Vagina (tissue), 2 donors: ENCODE data around the gene EVA1C. TPM values are rescaled to one million over a fixed set of nuclear protein-coding genes. Genes with fewer than 3 reads are reported as not detected.

Experiments used
- DNase-seq, 2 donors: peaks; one replicate each; pipeline ENCODE4 v3.0.0-alpha.2; 2017; ENCODE audit errors: extremely low spot score in 2 of 2
- H3K27ac ChIP-seq: fragments of 200-600 bp; sonication (generic); one replicate; pipeline ENCODE4 v1.5.1; 2019
- H3K27me3 ChIP-seq: fragments of 200-600 bp; sonication (generic); one replicate; pipeline ENCODE4 v1.5.1; 2019
- H3K36me3 ChIP-seq, 2 donors: fragments of 200-600 bp; sonication (generic); one replicate each; pipeline ENCODE4 v1.5.1; 2017 to 2019
- H3K4me1 ChIP-seq: fragments of 200-600 bp; sonication (generic); one replicate; pipeline ENCODE4 v1.5.1; 2019
- H3K4me3 ChIP-seq, 2 donors: fragments of 200-600 bp; sonication (generic); 1 replicate in 1 of 2; 2 replicates in 1 of 2; pipeline ENCODE4 v1.5.1; 2016 to 2019
- H3K9me3 ChIP-seq: fragments of 200-600 bp; sonication (generic); one replicate; pipeline ENCODE4 v1.5.1; 2019
- POLR2A ChIP-seq, 2 donors: fragments of 450-650 bp; IDR thresholded peaks; one replicate each; pipeline ENCODE4 v1.6.1; 2017; ENCODE audit warnings: antibody characterized with exemption in 2 of 2, mild to moderate bottlenecking in 2 of 2, moderate library complexity in 2 of 2
- POLR2AphosphoS5 ChIP-seq, 2 donors: sonication (generic); formaldehyde crosslinking; IDR thresholded peaks; one replicate each; pipeline ENCODE4 v1.9.0; 2017; ENCODE audit warnings: antibody characterized with exemption in 2 of 2, mild to moderate bottlenecking in 2 of 2, low read depth in 1 of 2; ENCODE audit not compliant: insufficient read depth in 1 of 2
- intact Hi-C: fragments of 100-400 bp; cut with DNase I; formaldehyde crosslinking; loops from one replicate; pipeline ENCODE4 v1.15.1; 2023
- total RNA-seq: library from RNA; depleted of rRNA; stranded (reverse); fragments of >200 nt; gene quantifications from one replicate; pipeline ENCODE4 v1.2.3, GENCODE V29; 2016
- TF ChIP-seq, protein P1 (sequence below), 3 experiments: fragments of 450-650 bp in 2 of 3; fragments of 200-600 bp in 1 of 3; sonication (generic) in 1 of 3; IDR thresholded peaks; one replicate each; pipeline ENCODE4 v1.5.1; 2017 to 2019; ENCODE audit warnings: antibody characterized with exemption in 3 of 3, mild to moderate bottlenecking in 2 of 3, moderate library complexity in 2 of 3

Gene EVA1C, protein sequence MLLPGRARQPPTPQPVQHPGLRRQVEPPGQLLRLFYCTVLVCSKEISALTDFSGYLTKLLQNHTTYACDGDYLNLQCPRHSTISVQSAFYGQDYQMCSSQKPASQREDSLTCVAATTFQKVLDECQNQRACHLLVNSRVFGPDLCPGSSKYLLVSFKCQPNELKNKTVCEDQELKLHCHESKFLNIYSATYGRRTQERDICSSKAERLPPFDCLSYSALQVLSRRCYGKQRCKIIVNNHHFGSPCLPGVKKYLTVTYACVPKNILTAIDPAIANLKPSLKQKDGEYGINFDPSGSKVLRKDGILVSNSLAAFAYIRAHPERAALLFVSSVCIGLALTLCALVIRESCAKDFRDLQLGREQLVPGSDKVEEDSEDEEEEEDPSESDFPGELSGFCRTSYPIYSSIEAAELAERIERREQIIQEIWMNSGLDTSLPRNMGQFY
- total RNA-seq, result 66.5 TPM

DNA sequence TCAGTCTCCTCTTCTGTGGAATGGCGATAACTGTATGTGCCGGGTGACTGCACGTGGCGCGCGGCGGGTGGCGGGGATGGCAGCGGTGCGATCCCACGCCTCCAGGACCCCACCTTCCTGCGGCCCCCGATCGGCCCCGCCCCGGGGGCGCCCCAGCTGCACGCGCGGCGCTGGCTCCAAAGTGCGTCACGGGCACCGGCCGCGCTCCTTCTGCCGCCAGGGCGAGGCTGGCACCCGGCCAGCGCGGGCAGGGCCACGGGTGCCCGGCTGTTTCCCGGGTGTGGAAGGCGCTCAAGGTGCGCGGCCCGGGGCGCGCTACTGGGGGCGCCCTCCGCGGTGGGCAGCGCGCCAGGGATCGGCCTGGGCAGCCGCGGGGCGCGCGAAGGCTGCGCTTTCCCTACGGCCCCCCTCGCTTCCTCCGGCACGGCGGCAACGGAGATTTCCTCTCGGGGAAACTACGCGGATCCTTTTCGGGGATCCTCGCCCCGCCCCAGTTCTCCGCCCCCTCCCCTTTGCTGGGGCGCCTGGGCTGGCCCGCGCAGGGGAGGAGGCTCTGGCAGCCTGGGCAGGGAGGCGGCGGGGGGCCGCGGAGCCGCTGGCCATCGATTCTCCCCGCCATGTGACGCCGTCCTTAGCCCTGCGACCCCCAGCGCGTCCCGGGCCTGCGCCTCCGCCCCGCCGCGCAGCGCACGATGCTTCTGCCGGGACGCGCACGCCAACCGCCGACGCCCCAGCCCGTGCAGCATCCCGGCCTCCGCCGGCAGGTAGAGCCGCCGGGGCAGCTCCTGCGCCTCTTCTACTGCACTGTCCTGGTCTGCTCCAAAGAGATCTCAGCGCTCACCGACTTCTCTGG is at the start of gene EVA1C:
Gene EVA1C (plus strand): TSS at position 545 of the 853 bp plus-strand sequence. CDS start 148 bp downstream, at position 693.
- Histone ChIP-seq H3K27ac (peak within 1 kb of the TSS; percentile 99), H3K4me1 (peaks cover 52% of the 10 kb centered on the region), H3K27me3 (no peaks in the 10 kb centered on the region), H3K36me3 (no peaks in the 10 kb centered on the region), H3K4me3 (peak within 1 kb of the TSS; percentile 67 to 83), H3K9me3 (no peaks in the 10 kb centered on the region)
- no peak for TF ChIP-seq POLR2AphosphoS5 (IDR thresholded peaks at IDR 0.05; ENCODE audit: insufficient read depth in 1 of 2, low read depth in 1 of 2)
- TF ChIP-seq POLR2A (IDR thresholded peaks at IDR 0.05), result peak in 1 of 2 donors; percentile 48
- TF ChIP-seq, protein P1, sequence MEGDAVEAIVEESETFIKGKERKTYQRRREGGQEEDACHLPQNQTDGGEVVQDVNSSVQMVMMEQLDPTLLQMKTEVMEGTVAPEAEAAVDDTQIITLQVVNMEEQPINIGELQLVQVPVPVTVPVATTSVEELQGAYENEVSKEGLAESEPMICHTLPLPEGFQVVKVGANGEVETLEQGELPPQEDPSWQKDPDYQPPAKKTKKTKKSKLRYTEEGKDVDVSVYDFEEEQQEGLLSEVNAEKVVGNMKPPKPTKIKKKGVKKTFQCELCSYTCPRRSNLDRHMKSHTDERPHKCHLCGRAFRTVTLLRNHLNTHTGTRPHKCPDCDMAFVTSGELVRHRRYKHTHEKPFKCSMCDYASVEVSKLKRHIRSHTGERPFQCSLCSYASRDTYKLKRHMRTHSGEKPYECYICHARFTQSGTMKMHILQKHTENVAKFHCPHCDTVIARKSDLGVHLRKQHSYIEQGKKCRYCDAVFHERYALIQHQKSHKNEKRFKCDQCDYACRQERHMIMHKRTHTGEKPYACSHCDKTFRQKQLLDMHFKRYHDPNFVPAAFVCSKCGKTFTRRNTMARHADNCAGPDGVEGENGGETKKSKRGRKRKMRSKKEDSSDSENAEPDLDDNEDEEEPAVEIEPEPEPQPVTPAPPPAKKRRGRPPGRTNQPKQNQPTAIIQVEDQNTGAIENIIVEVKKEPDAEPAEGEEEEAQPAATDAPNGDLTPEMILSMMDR (IDR thresholded peaks at IDR 0.05), result peak in 1 of 3 experiments; percentile 5
- no peak for DNase-seq
- intact Hi-C loops, result loop anchor here (5.0 kb wide), 2 partner anchors 110 to 155 kb away; no protein-coding TSS in a partner anchor

DNA sequence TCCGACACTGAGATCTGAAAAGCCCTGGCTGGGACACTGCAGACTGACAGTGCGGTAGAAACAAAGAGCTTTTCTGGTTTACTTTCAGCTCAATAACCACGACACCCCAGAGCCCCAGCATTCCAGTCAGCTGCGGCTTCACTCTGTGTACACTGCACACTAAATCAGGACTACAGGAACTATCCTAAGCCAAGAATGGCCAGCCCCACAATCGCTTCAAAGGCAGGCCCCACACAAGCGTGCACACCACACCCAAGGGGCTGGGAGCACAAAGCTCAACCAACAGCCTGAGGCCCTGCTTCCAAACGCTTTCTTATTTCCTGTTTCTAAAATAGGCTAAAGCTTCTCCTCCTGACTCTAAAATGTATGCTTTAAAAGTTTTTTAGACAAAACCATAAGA is 48.1 kb upstream of the EVA1C start:
- Histone ChIP-seq H3K27me3 (no peaks in the 10 kb centered on the region), H3K4me1 (peaks cover 26% of the 10 kb centered on the region), H3K4me3 (no peak overlapping the region), H3K9me3 (no peaks in the 10 kb centered on the region), H3K36me3 (peaks cover 0 to 55% of the 10 kb centered on the region in 2 donors), H3K27ac (peak overlapping the region; percentile 70)
- no peak for DNase-seq
- TF ChIP-seq POLR2AphosphoS5 (IDR thresholded peaks at IDR 0.05; ENCODE audit: insufficient read depth in 1 of 2, low read depth in 1 of 2) (peak in 1 of 2 donors; percentile 12), POLR2A (IDR thresholded peaks at IDR 0.05) (no peak)
- TF ChIP-seq, protein P1 (IDR thresholded peaks at IDR 0.05), result no peak
- intact Hi-C loops, result no loop called here

DNA sequence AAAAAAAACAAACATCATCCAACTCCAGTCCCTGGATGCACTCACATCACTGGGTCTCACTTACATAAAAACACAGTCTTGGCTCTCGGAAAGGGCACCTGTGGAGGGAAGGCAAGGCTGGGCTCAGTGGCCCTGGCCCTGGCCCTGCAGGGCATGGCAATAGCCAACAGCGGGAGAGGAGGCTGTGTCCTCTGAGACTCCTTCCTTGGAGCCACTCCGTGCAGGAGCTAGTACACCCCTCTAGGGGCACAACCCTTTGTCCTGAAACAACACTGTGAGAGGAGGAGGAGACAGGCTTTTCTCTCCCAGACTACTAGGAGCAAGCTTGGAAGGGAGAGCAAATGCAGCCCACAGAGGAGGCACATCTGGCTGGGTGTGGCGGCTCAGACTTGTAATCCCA is 47.7 kb upstream of the EVA1C start:
- no peak for DNase-seq
- Histone ChIP-seq H3K4me3 (no peak overlapping the region), H3K27ac (peak overlapping the region; percentile 70), H3K36me3 (peaks cover 0 to 51% of the 10 kb centered on the region in 2 donors), H3K4me1 (peaks cover 26% of the 10 kb centered on the region), H3K27me3 (no peaks in the 10 kb centered on the region), H3K9me3 (no peaks in the 10 kb centered on the region)
- intact Hi-C loops, result no loop called here
- TF ChIP-seq, protein P1 (IDR thresholded peaks at IDR 0.05), result no peak
- TF ChIP-seq POLR2AphosphoS5 (IDR thresholded peaks at IDR 0.05; ENCODE audit: insufficient read depth in 1 of 2, low read depth in 1 of 2), result no peak
- no peak for TF ChIP-seq POLR2A (IDR thresholded peaks at IDR 0.05)

DNA sequence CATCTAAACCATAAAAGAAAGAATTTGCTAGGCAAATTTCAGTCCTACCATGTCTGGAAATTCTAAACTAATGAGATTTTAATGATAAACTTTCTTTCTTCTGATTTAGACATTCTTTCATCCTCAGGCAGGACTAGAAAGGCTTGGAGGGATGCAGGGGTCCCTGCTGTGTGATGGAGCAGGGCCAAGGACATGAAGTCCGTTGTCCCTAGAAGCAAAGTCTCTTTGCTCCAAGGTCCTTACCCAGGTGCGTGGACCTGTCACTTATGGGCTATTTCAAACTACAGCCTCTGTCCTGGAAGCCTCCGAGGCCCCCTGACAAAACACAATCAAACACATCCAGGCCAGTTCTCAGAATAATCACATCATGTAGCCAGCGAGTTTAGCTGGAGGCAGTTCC is 46.3 kb upstream of the EVA1C start:
- Histone ChIP-seq H3K9me3 (no peaks in the 10 kb centered on the region), H3K4me1 (peaks cover 27% of the 10 kb centered on the region), H3K27ac (peak overlapping the region; percentile 87), H3K27me3 (no peaks in the 10 kb centered on the region), H3K36me3 (peaks cover 0 to 40% of the 10 kb centered on the region in 2 donors), H3K4me3 (no peak overlapping the region)
- DNase-seq, result no peak
- intact Hi-C loops, result no loop called here
- no peak for TF ChIP-seq POLR2A (IDR thresholded peaks at IDR 0.05)
- TF ChIP-seq, protein P1 (IDR thresholded peaks at IDR 0.05), result no peak
- TF ChIP-seq POLR2AphosphoS5 (IDR thresholded peaks at IDR 0.05; ENCODE audit: insufficient read depth in 1 of 2, low read depth in 1 of 2), result no peak
